ENCODE data around the gene TBC1D1.
A peak's percentile ranks its signal among the peaks of the same experiment; 100 is the strongest.

TBC1D1 gene

GRCh38 chr4:38178392-38178995, 287.6 kb downstream of the TBC1D1 start:
- no peak for DNase-seq

- DNase-seq, result peak; percentile 77
Measured at GRCh38 chr4:38179690-38180377, 288.9 kb downstream of the TBC1D1 start.

- DNase-seq, result no peak
Measured at GRCh38 chr4:38180456-38180855, 289.6 kb downstream of the TBC1D1 start.

GRCh38 chr4:38181286-38181685, 290.4 kb downstream of the TBC1D1 start:
- no peak for DNase-seq

- no peak for DNase-seq
Measured at GRCh38 chr4:38182334-38182998, 291.6 kb downstream of the TBC1D1 start.

- no peak for DNase-seq
Measured at GRCh38 chr4:38184404-38184803, 293.5 kb downstream of the TBC1D1 start.

- no peak for DNase-seq
Measured at GRCh38 chr4:38185406-38186144, 294.7 kb downstream of the TBC1D1 start.

- no peak for DNase-seq
Measured at GRCh38 chr4:38188136-38188535, 297.3 kb downstream of the TBC1D1 start.

GRCh38 chr4:38188631-38189101, 297.8 kb downstream of the TBC1D1 start:
- DNase-seq, result no peak

Data from CD4-positive, alpha-beta T cell treated with Interleukin-6 for 4 hours (primary cell).